GM19043 (cell line): Measurements from ENCODE around the gene PLCB4.

Experiments
- ATAC-seq: cut with Tn5 transposase; IDR thresholded peaks from one replicate; pipeline ENCODE4 v1.9.1; 2021; ENCODE audit warnings: low read depth; ENCODE audit not compliant: unreplicated experiment

Gene PLCB4

GRCh38 chr20:9300534-9300933 lies 231.6 kb downstream of the PLCB4 start:
- ATAC-seq: no peak

GRCh38 chr20:9301129-9302090 lies 232.5 kb downstream of the PLCB4 start:
- ATAC-seq: no peak

GRCh38 chr20:9302091-9302462 lies 233.2 kb downstream of the PLCB4 start:
- ATAC-seq: no peak

GRCh38 chr20:9306521-9306920 lies 237.6 kb downstream of the PLCB4 start:
- no peak for ATAC-seq

GRCh38 chr20:9308056-9308455 lies 239.2 kb downstream of the PLCB4 start:
- ATAC-seq: no peak

GRCh38 chr20:9311132-9311531 lies 242.2 kb downstream of the PLCB4 start:
- ATAC-seq: no peak

GRCh38 chr20:9319687-9320384 lies 250.9 kb downstream of the PLCB4 start:
- no peak for ATAC-seq

- no peak for ATAC-seq
Measured at GRCh38 chr20:9321007-9321406, 252.1 kb downstream of the PLCB4 start.

GRCh38 chr20:9322661-9323060 lies 253.8 kb downstream of the PLCB4 start:
- ATAC-seq: no peak

- no peak for ATAC-seq
Measured at GRCh38 chr20:9323622-9324021, 254.7 kb downstream of the PLCB4 start.

GRCh38 chr20:9329355-9330101 lies 260.6 kb downstream of the PLCB4 start:
- no peak for ATAC-seq

- no peak for ATAC-seq
Measured at GRCh38 chr20:9330151-9330550, 261.3 kb downstream of the PLCB4 start.

- no peak for ATAC-seq
Measured at GRCh38 chr20:9331707-9332435, 263.0 kb downstream of the PLCB4 start.

- no peak for ATAC-seq
Measured at GRCh38 chr20:9332791-9333479, 264.0 kb downstream of the PLCB4 start.

- no peak for ATAC-seq
Measured at GRCh38 chr20:9334866-9335265, 266.0 kb downstream of the PLCB4 start.

- no peak for ATAC-seq
Measured at GRCh38 chr20:9338101-9338500, 269.2 kb downstream of the PLCB4 start.

GRCh38 chr20:9339708-9340107 lies 270.8 kb downstream of the PLCB4 start:
- no peak for ATAC-seq

- no peak for ATAC-seq
Measured at GRCh38 chr20:9342651-9343050, 273.8 kb downstream of the PLCB4 start.

GRCh38 chr20:9344083-9344920 lies 275.4 kb downstream of the PLCB4 start:
- ATAC-seq: no peak
